GM12878 (cell line): ENCODE data around the gene ENDOG.

Experiments
- ATF2 ChIP-seq: IDR thresholded peaks from 2 replicates; pipeline ENCODE4 v1.6.1; 2012; ENCODE audit warnings: low read length, inconsistent platforms
- CTCF ChIP-seq, 3 experiments: IDR thresholded peaks in 2 of 3; conservative IDR thresholded peaks in 1 of 3; 2 replicates each; pipeline ENCODE4 v1.5.1; 2011; ENCODE audit warnings: low read depth in 3 of 3, low read length in 3 of 3, mild to moderate bottlenecking in 3 of 3, control low read depth in 2 of 3, moderate library complexity in 2 of 3, inconsistent platforms in 1 of 3, mixed read lengths in 1 of 3; ENCODE audit not compliant: control insufficient read depth in 2 of 3, insufficient read depth in 1 of 3; ENCODE audit errors: extremely low read depth in 1 of 3
- ELK1 ChIP-seq: IDR thresholded peaks from 2 replicates; pipeline ENCODE4 v1.6.1; 2012; ENCODE audit warnings: low read depth, low read length, improper control_type of control experiment
- ESRRA ChIP-seq: IDR thresholded peaks from 2 replicates; pipeline ENCODE4 v1.6.1; 2012; ENCODE audit warnings: mild to moderate bottlenecking, low read length, improper control_type of control experiment
- IRF3 ChIP-seq: fragments of 450-650 bp; IDR thresholded peaks from 2 replicates; pipeline ENCODE4 v1.6.1; 2014; ENCODE audit warnings: mild to moderate bottlenecking
- NR2F1 ChIP-seq: fragments of 450-650 bp; conservative IDR thresholded peaks from 2 replicates; pipeline ENCODE4 v1.6.1; 2017; ENCODE audit warnings: mild to moderate bottlenecking
- RAD51 ChIP-seq: fragments of 450-650 bp; IDR thresholded peaks from 2 replicates; pipeline ENCODE4 v1.6.1; 2016; ENCODE audit warnings: moderate library complexity, mild to moderate bottlenecking, inconsistent platforms
- SIX5 ChIP-seq: IDR thresholded peaks from 2 replicates; pipeline ENCODE4 v1.6.1; 2011; ENCODE audit warnings: mild to moderate bottlenecking, low read depth, low read length, moderate library complexity; ENCODE audit not compliant: severe bottlenecking
- SP1 ChIP-seq: IDR thresholded peaks from one replicate; pipeline ENCODE4 v1.6.1; 2011; ENCODE audit warnings: low read depth, low read length
- USF1 ChIP-seq: IDR thresholded peaks from 2 replicates; pipeline ENCODE4 v1.6.1; 2011; ENCODE audit warnings: borderline replicate concordance, low read depth, mild to moderate bottlenecking, moderate library complexity, mixed read lengths, low read length; ENCODE audit not compliant: insufficient read depth; ENCODE audit errors: extremely low read length

GRCh38 chr9:128824911-128825310 is 6.6 kb downstream of the ENDOG start:
- TF ChIP-seq RAD51 (no peak), IRF3 (no peak), NR2F1 (no peak), ESRRA (no peak), ATF2 (no peak), ELK1 (no peak), CTCF (IDR thresholded peaks at IDR 0.05 in 2 of 3, conservative IDR thresholded peaks at IDR 0.05 in 1 of 3; ENCODE audit: control insufficient read depth in 2 of 3, extremely low read depth in 1 of 3, insufficient read depth in 1 of 3, low read depth in 3 of 3, low read length in 3 of 3) (no peak), SP1 (no peak), SIX5 (no peak), USF1 (no peak)
